Astrocyte of the spinal cord (primary cell): ENCODE measurements around the gene GDF3.

Experiments
- DNase-seq: peaks from one replicate; pipeline ENCODE4 v3.0.0; 2011; ENCODE audit warnings: low read depth, low spot score
- H3K4me3 ChIP-seq: 2 replicates; pipeline ENCODE4 v1.5.1; 2011; ENCODE audit warnings: low read depth, mild to moderate bottlenecking, low read length, moderate library complexity
- in situ Hi-C: cut with HindIII; loops from 2 replicates; pipeline ENCODE4 v1.10.0; 2017; ENCODE audit warnings: low sequenced_read_pairs
- TF ChIP-seq, protein P1 (sequence below): IDR thresholded peaks from 2 replicates; pipeline ENCODE4 v1.5.1; 2012; ENCODE audit warnings: low read depth, mild to moderate bottlenecking, low read length, inconsistent platforms

The GDF3 gene

DNA sequence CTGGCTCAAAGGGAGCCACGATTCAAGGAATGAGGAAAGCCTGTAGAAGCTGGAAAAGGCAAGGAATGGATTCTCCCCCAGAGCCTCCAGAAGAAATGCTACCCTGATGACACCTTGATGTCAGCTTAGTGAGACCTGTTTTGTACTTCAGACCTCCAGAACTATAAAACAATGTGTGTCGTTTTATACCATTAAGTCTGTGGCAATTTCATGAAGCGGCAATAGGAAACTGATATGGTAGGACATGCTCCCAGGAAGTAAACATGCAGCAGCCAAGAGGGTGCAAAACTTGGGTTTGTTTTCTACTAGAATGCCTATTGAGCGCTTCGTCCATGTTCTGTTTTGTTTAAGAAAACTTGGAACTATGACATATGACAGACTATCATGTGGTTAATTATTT lies 27.4 kb downstream of the GDF3 start:
- H3K4me3 ChIP-seq = no peak overlapping the region
- TF ChIP-seq, protein P1, sequence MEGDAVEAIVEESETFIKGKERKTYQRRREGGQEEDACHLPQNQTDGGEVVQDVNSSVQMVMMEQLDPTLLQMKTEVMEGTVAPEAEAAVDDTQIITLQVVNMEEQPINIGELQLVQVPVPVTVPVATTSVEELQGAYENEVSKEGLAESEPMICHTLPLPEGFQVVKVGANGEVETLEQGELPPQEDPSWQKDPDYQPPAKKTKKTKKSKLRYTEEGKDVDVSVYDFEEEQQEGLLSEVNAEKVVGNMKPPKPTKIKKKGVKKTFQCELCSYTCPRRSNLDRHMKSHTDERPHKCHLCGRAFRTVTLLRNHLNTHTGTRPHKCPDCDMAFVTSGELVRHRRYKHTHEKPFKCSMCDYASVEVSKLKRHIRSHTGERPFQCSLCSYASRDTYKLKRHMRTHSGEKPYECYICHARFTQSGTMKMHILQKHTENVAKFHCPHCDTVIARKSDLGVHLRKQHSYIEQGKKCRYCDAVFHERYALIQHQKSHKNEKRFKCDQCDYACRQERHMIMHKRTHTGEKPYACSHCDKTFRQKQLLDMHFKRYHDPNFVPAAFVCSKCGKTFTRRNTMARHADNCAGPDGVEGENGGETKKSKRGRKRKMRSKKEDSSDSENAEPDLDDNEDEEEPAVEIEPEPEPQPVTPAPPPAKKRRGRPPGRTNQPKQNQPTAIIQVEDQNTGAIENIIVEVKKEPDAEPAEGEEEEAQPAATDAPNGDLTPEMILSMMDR = no peak
- in situ Hi-C loops = no loop called here
- no peak for DNase-seq

DNA sequence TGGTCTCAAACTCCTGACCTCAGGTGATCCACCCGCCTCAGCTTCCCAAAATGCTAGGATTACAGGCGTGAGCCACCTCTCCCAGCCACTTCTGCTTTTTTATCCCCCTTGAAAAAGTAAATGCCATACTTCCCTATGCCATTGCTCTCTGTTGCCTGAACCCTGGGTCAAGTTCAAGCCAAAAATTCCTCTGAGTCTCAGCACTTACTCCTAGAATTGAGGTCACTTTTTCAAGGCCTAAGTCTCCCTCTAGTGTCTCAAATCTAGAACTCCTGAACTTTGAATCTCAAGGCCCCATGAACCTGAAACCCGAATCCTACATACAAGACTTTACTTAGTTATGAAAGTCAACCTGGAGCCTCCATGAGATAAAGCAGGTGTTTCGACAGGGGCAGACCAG lies 28.4 kb downstream of the GDF3 start:
- no peak overlapping the region for H3K4me3 ChIP-seq
- in situ Hi-C loops = no loop called here
- DNase-seq = no peak
- TF ChIP-seq, protein P1 = peak; percentile 5

- TF ChIP-seq, protein P1 = no peak
- DNase-seq = no peak
- in situ Hi-C loops = no loop called here
- H3K4me3 ChIP-seq = no peak overlapping the region
Measured at GRCh38 chr12:7666595-7666994, 29.0 kb downstream of the GDF3 start.

GRCh38 chr12:7661741-7662140 lies 33.8 kb downstream of the GDF3 start:
- no peak overlapping the region for H3K4me3 ChIP-seq
- in situ Hi-C loops = no loop called here
- TF ChIP-seq, protein P1 = no peak
- no peak for DNase-seq

GRCh38 chr12:7656121-7656520 lies 39.5 kb downstream of the GDF3 start:
- no peak overlapping the region for H3K4me3 ChIP-seq
- in situ Hi-C loops = no loop called here
- no peak for DNase-seq
- TF ChIP-seq, protein P1 = no peak

- no peak for DNase-seq
- TF ChIP-seq, protein P1 = no peak
- in situ Hi-C loops = no loop called here
- H3K4me3 ChIP-seq = no peak overlapping the region
Measured at GRCh38 chr12:7650091-7650490, 45.5 kb downstream of the GDF3 start.

- H3K4me3 ChIP-seq = no peak overlapping the region
- TF ChIP-seq, protein P1 = no peak
- no peak for DNase-seq
- in situ Hi-C loops = no loop called here
Measured at GRCh38 chr12:7647071-7647470, 48.5 kb downstream of the GDF3 start.
